ENCODE data around the gene FRMPD4. TPM values are rescaled to one million over a fixed set of nuclear protein-coding genes. Genes with fewer than 3 reads are reported as not detected.

The FRMPD4 gene
- total and polyA plus RNA-seq, 2 experiments from 2014 or later: 0.19 to 0.80 TPM

GRCh38 chrX:12443534-12444098, 305.3 kb downstream of the FRMPD4 start (continued):
- no peak for TF ChIP-seq ZNF462 (CRISPR knock-in tag; IDR thresholded peaks at IDR 0.05)

GRCh38 chrX:12446342-12447075, 308.2 kb downstream of the FRMPD4 start:
- H3K4me3 Mint-ChIP-seq: no peak overlapping the region
- no peak overlapping the region for H3K27ac ChIP-seq (ENCODE audit: low read depth)
- H3K4me1 ChIP-seq (ENCODE audit: insufficient read depth): no peaks in the 10 kb centered on the region
- H3K27me3 ChIP-seq (ENCODE audit: insufficient read depth): no peaks in the 10 kb centered on the region
- H3K4me2 ChIP-seq: no peak overlapping the region
- DNase-seq (ENCODE audit: low spot score) (no peak), ATAC-seq (no peak)
- no peak overlapping the region for H3K4me3 ChIP-seq
- peaks cover 3% of the 10 kb centered on the region; the same call in 2 of the 3 replicates for H3K4me1 Mint-ChIP-seq
- H4K20me1 ChIP-seq (replicated peaks; ENCODE audit: insufficient read depth): no peaks in the 10 kb centered on the region
- no peaks in the 10 kb centered on the region for H3F3A ChIP-seq (replicated peaks; ENCODE audit: low read depth)
- H3K27ac Mint-ChIP-seq: no peak overlapping the region
- H3K36me3 Mint-ChIP-seq (ENCODE audit: low read depth): no peaks in the 10 kb centered on the region
- no peak overlapping the region for H2AFZ ChIP-seq
- H3K79me2 ChIP-seq (replicated peaks; ENCODE audit: insufficient read depth): no peaks in the 10 kb centered on the region
- H3K27me3 Mint-ChIP-seq (ENCODE audit: insufficient read depth, low read depth, poor library complexity): no peaks in the 10 kb centered on the region
- no peaks in the 10 kb centered on the region for H3K9me3 Mint-ChIP-seq
- H3K36me3 ChIP-seq (ENCODE audit: insufficient read depth): no peaks in the 10 kb centered on the region
- H3K9me2 ChIP-seq (ENCODE audit: insufficient read depth): no peaks in the 10 kb centered on the region
- TF ChIP-seq REST (IDR thresholded peaks at IDR 0.05; ENCODE audit: unreplicated experiment) (no peak), CREB1 (CRISPR knock-in tag; IDR thresholded peaks at IDR 0.05; ENCODE audit: low read depth) (no peak), NANOG (IDR thresholded peaks at IDR 0.05; ENCODE audit: borderline replicate concordance) (no peak), EZH2 (IDR thresholded peaks at IDR 0.05; ENCODE audit: low read depth, unreplicated experiment) (no peak), CTCF (conservative IDR thresholded peaks at IDR 0.05; ENCODE audit: low read depth in 2 of 2) (no peak), ETS1 (IDR thresholded peaks at IDR 0.05) (no peak)

All from GM23338 (cell line).